A549 (cell line): ENCODE results near the gene DDX60.

Source experiments
- BCL3 ChIP-seq: fragments of >200 bp; sonication (Bioruptor Twin); formaldehyde crosslinking; IDR thresholded peaks from 3 replicates; pipeline ENCODE4 v1.6.1; 2016
- CTCF ChIP-seq: fragments of >200 bp; sonication (Bioruptor Twin); formaldehyde crosslinking; IDR thresholded peaks from 3 replicates; pipeline ENCODE4 v1.5.1; 2016
- ELK1 ChIP-seq: fragments of 150-350 bp; IDR thresholded peaks from 2 replicates; pipeline ENCODE4 v1.6.1; 2014; ENCODE audit warnings: low read depth, mild to moderate bottlenecking, low read length
- EP300 ChIP-seq, 2 experiments: fragments of >200 bp; sonication (Bioruptor Twin); formaldehyde crosslinking; IDR thresholded peaks; 2 replicates in 1 of 2; 3 replicates in 1 of 2; pipeline ENCODE4 v1.6.1; 2016 to 2017
- ESRRA ChIP-seq: fragments of 150-350 bp; IDR thresholded peaks from 2 replicates; pipeline ENCODE4 v1.6.1; 2014; ENCODE audit warnings: mild to moderate bottlenecking, low read length, borderline replicate concordance
- HDAC2 ChIP-seq: fragments of 200-600 bp; sonication (generic); IDR thresholded peaks from 2 replicates; pipeline ENCODE4 v1.6.1; 2016
- JUN ChIP-seq, 2 experiments: fragments of >200 bp; sonication (Bioruptor Twin); formaldehyde crosslinking; IDR thresholded peaks; 2 replicates in 1 of 2; 3 replicates in 1 of 2; pipeline ENCODE4 v1.6.1; 2016 to 2017
- MAX ChIP-seq: IDR thresholded peaks from 2 replicates; pipeline ENCODE4 v1.6.1; 2012
- POLR2A ChIP-seq: IDR thresholded peaks from 2 replicates; pipeline ENCODE4 v1.6.1; 2012; ENCODE audit warnings: mild to moderate bottlenecking, low read length
- RCOR1 ChIP-seq: fragments of 150-350 bp; IDR thresholded peaks from 2 replicates; pipeline ENCODE4 v1.6.1; 2014; ENCODE audit warnings: antibody characterized with exemption, low read length, low read depth
- RFX5 ChIP-seq: fragments of 450-650 bp; IDR thresholded peaks from 2 replicates; pipeline ENCODE4 v1.7.1; 2014; ENCODE audit warnings: antibody characterized with exemption, mild to moderate bottlenecking, moderate library complexity
- ZC3H11A ChIP-seq: fragments of 450-650 bp; IDR thresholded peaks from 2 replicates; pipeline ENCODE4 v1.6.1; 2014; ENCODE audit warnings: antibody characterized with exemption, mild to moderate bottlenecking

- no peak for TF ChIP-seq CTCF
- TF ChIP-seq RFX5 = no peak
- no peak for TF ChIP-seq EP300 (IDR thresholded peaks at IDR 0.05)
- TF ChIP-seq HDAC2 = no peak
- TF ChIP-seq MAX = no peak
- no peak for TF ChIP-seq POLR2A
- no peak for TF ChIP-seq RCOR1
- no peak for TF ChIP-seq ELK1
- no peak for TF ChIP-seq ESRRA
- TF ChIP-seq JUN (IDR thresholded peaks at IDR 0.05) = no peak
- no peak for TF ChIP-seq BCL3
- TF ChIP-seq ZC3H11A = no peak
Measured at GRCh38 chr4:168317621-168318020, 931 bp downstream of the DDX60 start.
